Measurements from ENCODE around the gene SHROOM4. TPM values are rescaled to one million over a fixed set of nuclear protein-coding genes. Genes with fewer than 3 reads are reported as not detected.

The SHROOM4 gene
- total and polyA plus RNA-seq, 8 donors: 23.0 to 39.1 (median 34.4) TPM

DNA sequence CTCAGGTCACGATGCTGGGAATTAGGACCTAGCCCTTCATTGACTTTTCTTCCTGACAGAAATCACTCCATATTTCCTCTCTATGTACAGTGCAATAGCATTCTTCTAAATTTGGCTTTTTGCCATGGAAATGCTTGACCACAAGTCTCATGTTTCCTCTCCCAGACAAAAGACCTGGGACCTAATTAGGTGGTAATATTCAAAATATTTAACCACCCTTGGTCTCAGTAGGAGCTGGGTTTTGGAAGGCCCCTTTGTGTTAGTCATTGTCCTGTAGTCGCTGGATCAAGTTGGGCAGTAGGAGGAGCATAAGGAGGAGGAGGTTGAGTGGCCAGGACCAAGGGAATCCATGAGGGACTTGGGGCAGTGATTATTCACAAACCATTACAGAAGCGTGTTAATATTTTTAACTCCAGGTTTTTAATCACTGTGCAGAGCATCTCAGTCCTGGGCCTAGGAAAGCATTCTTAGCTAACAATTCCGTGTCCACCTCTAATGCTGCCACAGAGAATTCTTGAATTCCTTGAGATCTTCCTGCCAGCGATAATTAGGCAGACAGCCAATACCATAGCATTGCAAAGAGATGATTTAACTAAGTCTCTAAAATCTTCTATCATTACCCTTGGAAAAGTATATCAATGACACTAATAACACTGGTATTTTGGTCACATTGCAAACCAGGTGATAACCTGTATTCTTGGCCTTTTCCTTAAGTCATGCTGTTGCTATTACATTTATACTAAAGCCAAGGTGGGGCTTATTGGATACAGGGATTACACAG, 25.0 kb upstream of the SHROOM4 start:
- no peak overlapping the region for H3K27ac ChIP-seq
- ATAC-seq: peak; percentile 40
- TF ChIP-seq, protein P1, sequence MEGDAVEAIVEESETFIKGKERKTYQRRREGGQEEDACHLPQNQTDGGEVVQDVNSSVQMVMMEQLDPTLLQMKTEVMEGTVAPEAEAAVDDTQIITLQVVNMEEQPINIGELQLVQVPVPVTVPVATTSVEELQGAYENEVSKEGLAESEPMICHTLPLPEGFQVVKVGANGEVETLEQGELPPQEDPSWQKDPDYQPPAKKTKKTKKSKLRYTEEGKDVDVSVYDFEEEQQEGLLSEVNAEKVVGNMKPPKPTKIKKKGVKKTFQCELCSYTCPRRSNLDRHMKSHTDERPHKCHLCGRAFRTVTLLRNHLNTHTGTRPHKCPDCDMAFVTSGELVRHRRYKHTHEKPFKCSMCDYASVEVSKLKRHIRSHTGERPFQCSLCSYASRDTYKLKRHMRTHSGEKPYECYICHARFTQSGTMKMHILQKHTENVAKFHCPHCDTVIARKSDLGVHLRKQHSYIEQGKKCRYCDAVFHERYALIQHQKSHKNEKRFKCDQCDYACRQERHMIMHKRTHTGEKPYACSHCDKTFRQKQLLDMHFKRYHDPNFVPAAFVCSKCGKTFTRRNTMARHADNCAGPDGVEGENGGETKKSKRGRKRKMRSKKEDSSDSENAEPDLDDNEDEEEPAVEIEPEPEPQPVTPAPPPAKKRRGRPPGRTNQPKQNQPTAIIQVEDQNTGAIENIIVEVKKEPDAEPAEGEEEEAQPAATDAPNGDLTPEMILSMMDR (IDR thresholded peaks at IDR 0.05): no peak
- no peak overlapping the region for H3K4me3 ChIP-seq
- H3K4me1 ChIP-seq: no peaks in the 10 kb centered on the region
- peak in 1 of 4 donors; percentile 18 for DNase-seq
- intact Hi-C loops (cut with DNase I): no loop called here
- H3K27me3 ChIP-seq: no peaks in the 10 kb centered on the region
- no peaks in the 10 kb centered on the region for H3K9me3 ChIP-seq
- H3K36me3 ChIP-seq: no peaks in the 10 kb centered on the region

DNA sequence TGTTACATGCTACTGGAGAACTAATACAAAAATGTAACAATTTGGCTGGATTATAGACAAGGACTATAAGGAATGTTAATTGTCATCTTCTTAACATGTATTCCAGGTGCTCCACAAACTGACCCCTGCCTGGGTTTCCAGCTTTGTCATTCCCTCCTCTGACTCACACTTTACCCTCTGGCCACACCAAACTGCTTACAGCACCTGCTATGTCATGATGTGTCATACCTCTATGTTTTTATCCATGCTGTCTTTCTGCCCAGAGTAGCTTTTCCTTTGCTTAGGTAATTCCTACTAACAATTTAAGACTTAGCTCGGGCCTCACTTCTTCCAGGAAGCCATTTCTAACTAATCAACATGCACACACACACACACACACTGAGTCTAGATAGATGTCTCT, 14.0 kb upstream of the SHROOM4 start:
- ATAC-seq: peak; percentile 53
- intact Hi-C loops (cut with DNase I): no loop called here

GRCh38 chrX:50825825-50826224, 11.8 kb upstream of the SHROOM4 start:
- peaks cover 0 to 5% of the 10 kb centered on the region in 2 donors for H3K27me3 ChIP-seq
- H3K36me3 ChIP-seq: no peaks in the 10 kb centered on the region
- H3K4me1 ChIP-seq: no peaks in the 10 kb centered on the region
- TF ChIP-seq, protein P1 (IDR thresholded peaks at IDR 0.05): no peak
- no peak overlapping the region for H3K27ac ChIP-seq
- ATAC-seq (no peak), DNase-seq (no peak)
- no peak overlapping the region for H3K4me3 ChIP-seq
- intact Hi-C loops (cut with DNase I): no loop called here
- no peaks in the 10 kb centered on the region for H3K9me3 ChIP-seq

More for the DNA sequence above, 14.0 kb upstream of the SHROOM4 start:
- Histone ChIP-seq H3K4me3 (no peak overlapping the region), H3K9me3 (no peaks in the 10 kb centered on the region), H3K36me3 (no peaks in the 10 kb centered on the region), H3K4me1 (no peaks in the 10 kb centered on the region), H3K27me3 (peaks cover 0 to 5% of the 10 kb centered on the region in 2 donors), H3K27ac (no peak overlapping the region)
- DNase-seq: no peak
- TF ChIP-seq, protein P1 (IDR thresholded peaks at IDR 0.05): no peak

GRCh38 chrX:50818986-50819385, 5.0 kb upstream of the SHROOM4 start:
- DNase-seq: no peak
- H3K4me1 ChIP-seq: no peaks in the 10 kb centered on the region
- intact Hi-C loops (cut with DNase I): no loop called here

DNA sequence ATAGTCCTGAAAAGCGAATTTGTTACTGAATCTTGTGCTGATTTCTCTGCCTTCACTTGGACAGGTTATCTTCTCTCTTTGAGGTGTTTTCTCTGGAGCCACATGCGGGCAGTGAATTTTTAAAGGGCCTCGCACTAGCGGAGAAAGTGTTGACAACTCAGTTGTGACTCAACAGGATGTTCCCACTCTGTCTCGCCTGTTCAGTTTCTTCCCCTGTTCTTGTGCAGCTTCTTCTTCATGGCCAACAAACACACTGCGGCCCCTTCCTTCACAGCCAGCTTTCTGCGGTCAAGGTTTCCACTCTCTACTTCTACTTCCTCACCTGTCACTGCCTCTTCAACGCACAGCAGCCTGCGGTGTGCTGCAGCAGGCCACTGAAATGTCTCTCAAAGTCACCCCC, 1.1 kb upstream of the SHROOM4 start:
- DNase-seq (no peak), ATAC-seq (no peak)
- H3K27me3 ChIP-seq: no peaks in the 10 kb centered on the region
- H3K27ac ChIP-seq: peak overlapping the region in 1 of 2 donors; percentile 81
- H3K4me3 ChIP-seq: no peak overlapping the region
- no peaks in the 10 kb centered on the region for H3K9me3 ChIP-seq
- intact Hi-C loops (cut with DNase I): no loop called here
- no peaks in the 10 kb centered on the region for H3K4me1 ChIP-seq
- H3K36me3 ChIP-seq: no peaks in the 10 kb centered on the region
- TF ChIP-seq, protein P1 (IDR thresholded peaks at IDR 0.05): no peak

More at GRCh38 chrX:50818986-50819385, 5.0 kb upstream of the SHROOM4 start:
- Histone ChIP-seq H3K27ac (no peak overlapping the region), H3K36me3 (no peaks in the 10 kb centered on the region), H3K9me3 (no peaks in the 10 kb centered on the region), H3K27me3 (no peaks in the 10 kb centered on the region), H3K4me3 (no peak overlapping the region)
- TF ChIP-seq, protein P1 (IDR thresholded peaks at IDR 0.05): no peak
- no peak for ATAC-seq
